ENCODE measurements around the gene TEX30. TPM values are rescaled to one million over a fixed set of nuclear protein-coding genes. Genes with fewer than 3 reads are reported as not detected.

TEX30 gene
- total RNA-seq, 4 donors from 2014 or later: 4.4 to 11.5 (median 6.8) TPM

GRCh38 chr13:102776271-102776670 is 2.7 kb upstream of the TEX30 start:
- peaks cover 13% of the 10 kb centered on the region for H3K4me1 ChIP-seq
- H3K9me3 ChIP-seq: no peaks in the 10 kb centered on the region
- H3K27me3 ChIP-seq: no peaks in the 10 kb centered on the region
- no peak overlapping the region for H3K4me3 ChIP-seq
- H3K36me3 ChIP-seq: no peaks in the 10 kb centered on the region
- no peak for DNase-seq (ENCODE audit: low spot score in 2 of 2)
- H3K27ac ChIP-seq: no peak overlapping the region
- no peak for TF ChIP-seq CTCF (IDR thresholded peaks at IDR 0.05)
- TF ChIP-seq POLR2AphosphoS5 (IDR thresholded peaks at IDR 0.05): no peak
- no peak for TF ChIP-seq EP300 (IDR thresholded peaks at IDR 0.05)
- TF ChIP-seq POLR2A (IDR thresholded peaks at IDR 0.05): no peak
- 88% methylated on average over 2 of the region's 2 CpGs for WGBS

- TF ChIP-seq POLR2A (IDR thresholded peaks at IDR 0.05): no peak
- no peak for TF ChIP-seq POLR2AphosphoS5 (IDR thresholded peaks at IDR 0.05)
- TF ChIP-seq CTCF (IDR thresholded peaks at IDR 0.05): no peak
- TF ChIP-seq EP300 (IDR thresholded peaks at IDR 0.05): no peak
- Histone ChIP-seq H3K9me3 (no peaks in the 10 kb centered on the region), H3K36me3 (no peaks in the 10 kb centered on the region), H3K4me3 (no peak overlapping the region), H3K27ac (no peak overlapping the region), H3K4me1 (peaks cover 13% of the 10 kb centered on the region), H3K27me3 (no peaks in the 10 kb centered on the region)
- 83% methylated on average over 14 of the region's 14 CpGs for WGBS
- DNase-seq (ENCODE audit: low spot score in 2 of 2): no peak
Observed at GRCh38 chr13:102774591-102775520, 1.3 kb upstream of the TEX30 start.

GRCh38 chr13:102774214-102774568 is 605 bp upstream of the TEX30 start:
- peak overlapping the region; percentile 78 for H3K27ac ChIP-seq
- peak overlapping the region; percentile 71 for H3K4me3 ChIP-seq
- WGBS: 81% methylated on average over 27 of the region's 27 CpGs
- H3K9me3 ChIP-seq: no peaks in the 10 kb centered on the region
- TF ChIP-seq POLR2A (IDR thresholded peaks at IDR 0.05) (no peak), EP300 (IDR thresholded peaks at IDR 0.05) (no peak), POLR2AphosphoS5 (IDR thresholded peaks at IDR 0.05) (no peak), CTCF (IDR thresholded peaks at IDR 0.05) (no peak)
- no peaks in the 10 kb centered on the region for H3K27me3 ChIP-seq
- peaks cover 13% of the 10 kb centered on the region for H3K4me1 ChIP-seq
- H3K36me3 ChIP-seq: no peaks in the 10 kb centered on the region
- peak in 1 of 2 donors; percentile 62 for DNase-seq (ENCODE audit: low spot score in 2 of 2)

- Histone ChIP-seq H3K4me1 (peaks cover 13% of the 10 kb centered on the region), H3K4me3 (no peak overlapping the region), H3K27me3 (no peaks in the 10 kb centered on the region), H3K27ac (no peak overlapping the region), H3K36me3 (no peaks in the 10 kb centered on the region), H3K9me3 (no peaks in the 10 kb centered on the region)
- WGBS: 96% methylated on average over 16 of the region's 16 CpGs
- DNase-seq (ENCODE audit: low spot score in 2 of 2): no peak
- TF ChIP-seq EP300 (IDR thresholded peaks at IDR 0.05): no peak
Observed at GRCh38 chr13:102772042-102772425, 1.6 kb downstream of the TEX30 start.

- TF ChIP-seq POLR2AphosphoS5 (IDR thresholded peaks at IDR 0.05): no peak
- no peak for TF ChIP-seq EP300 (IDR thresholded peaks at IDR 0.05)
- TF ChIP-seq POLR2A (IDR thresholded peaks at IDR 0.05): no peak
- TF ChIP-seq CTCF (IDR thresholded peaks at IDR 0.05): no peak
- 94% methylated on average over 6 of the region's 6 CpGs for WGBS
- Histone ChIP-seq H3K4me1 (peaks cover 13% of the 10 kb centered on the region), H3K36me3 (no peaks in the 10 kb centered on the region), H3K27me3 (no peaks in the 10 kb centered on the region), H3K27ac (no peak overlapping the region), H3K4me3 (no peak overlapping the region), H3K9me3 (no peaks in the 10 kb centered on the region)
- no peak for DNase-seq (ENCODE audit: low spot score in 2 of 2)
Observed at GRCh38 chr13:102771298-102772041, 2.1 kb downstream of the TEX30 start.

Measured in suprapubic skin (tissue), 4 donors.